Measurements from ENCODE around the gene PHF21B.
"Not testable (repeated sequence)": the region's sequence is repeated elsewhere in the genome, so short reads cannot be mapped to it uniquely, and the experiment has no call there.

PHF21B gene

DNA sequence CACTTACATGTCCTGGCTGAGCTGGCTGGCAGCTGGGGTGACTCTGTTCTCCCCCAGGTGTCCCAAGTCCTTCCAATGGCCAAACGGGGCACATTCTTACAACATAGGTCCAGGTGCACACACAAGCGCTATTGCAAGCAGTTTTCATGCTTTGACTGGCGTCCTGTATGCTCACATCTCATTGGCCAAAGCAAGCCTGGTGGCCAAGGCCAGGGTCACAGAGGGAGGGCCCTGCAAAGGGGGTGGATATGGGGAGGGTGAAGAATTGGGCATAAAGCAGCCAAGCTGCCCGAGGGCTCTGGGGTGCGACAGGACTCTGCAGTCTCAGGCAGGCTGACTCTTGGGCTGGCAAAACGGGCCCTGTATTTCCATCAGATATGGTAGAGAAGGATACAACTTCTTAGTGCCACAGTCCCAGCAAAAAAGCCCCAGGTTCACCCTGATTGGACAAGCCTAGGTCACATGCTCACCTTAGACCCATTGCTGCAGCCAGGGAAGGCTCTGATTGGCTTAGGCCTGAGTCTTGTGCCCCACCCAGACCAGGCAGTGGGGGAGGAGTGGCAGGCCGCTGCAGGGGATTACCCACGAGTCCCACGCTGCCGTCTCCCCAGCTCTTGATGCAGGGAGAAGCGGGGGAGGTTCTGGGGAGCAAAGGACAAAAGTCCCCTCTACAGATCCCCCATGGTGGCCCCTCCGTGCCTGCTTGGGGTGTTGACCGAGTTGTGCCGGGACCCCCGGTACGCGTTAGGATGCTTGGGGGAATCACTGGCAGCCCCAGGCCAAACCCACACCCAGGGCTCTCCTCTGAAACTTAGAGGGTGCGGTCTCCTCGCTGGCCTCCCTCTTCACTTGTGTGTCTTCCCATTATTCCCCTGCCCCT lies 146.6 kb downstream of the PHF21B start:
- no peak for FAIRE-seq

DNA sequence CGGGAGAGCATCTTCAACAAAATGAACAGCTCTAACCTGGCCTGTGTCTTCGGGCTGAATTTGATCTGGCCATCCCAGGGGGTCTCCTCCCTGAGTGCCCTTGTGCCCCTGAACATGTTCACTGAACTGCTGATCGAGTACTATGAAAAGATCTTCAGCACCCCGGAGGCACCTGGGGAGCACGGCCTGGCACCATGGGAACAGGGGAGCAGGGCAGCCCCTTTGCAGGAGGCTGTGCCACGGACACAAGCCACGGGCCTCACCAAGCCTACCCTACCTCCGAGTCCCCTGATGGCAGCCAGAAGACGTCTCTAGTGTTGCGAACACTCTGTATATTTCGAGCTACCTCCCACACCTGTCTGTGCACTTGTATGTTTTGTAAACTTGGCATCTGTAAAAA lies 147.5 kb downstream of the PHF21B start:
- no peak for FAIRE-seq

DNA sequence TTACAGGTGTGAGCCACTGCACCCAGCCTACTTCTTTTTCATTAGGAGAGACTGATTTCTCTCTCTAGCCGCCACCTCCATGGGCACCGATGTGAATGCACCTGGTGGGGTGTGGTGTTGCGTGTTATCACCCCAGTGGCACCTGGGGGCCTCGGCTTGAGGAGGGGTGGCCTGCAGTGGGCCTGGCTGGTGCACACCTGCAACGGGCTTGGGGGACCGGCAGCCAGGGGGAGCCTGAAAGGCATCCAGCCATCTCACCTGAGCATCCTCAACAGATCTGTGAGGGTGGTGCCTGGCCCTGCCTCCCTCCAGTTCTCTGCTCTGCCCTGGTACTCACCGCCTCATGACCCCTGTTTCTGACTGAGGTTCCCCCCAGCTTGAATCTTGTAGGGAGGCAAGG lies 148.6 kb downstream of the PHF21B start:
- no peak for FAIRE-seq

DNA sequence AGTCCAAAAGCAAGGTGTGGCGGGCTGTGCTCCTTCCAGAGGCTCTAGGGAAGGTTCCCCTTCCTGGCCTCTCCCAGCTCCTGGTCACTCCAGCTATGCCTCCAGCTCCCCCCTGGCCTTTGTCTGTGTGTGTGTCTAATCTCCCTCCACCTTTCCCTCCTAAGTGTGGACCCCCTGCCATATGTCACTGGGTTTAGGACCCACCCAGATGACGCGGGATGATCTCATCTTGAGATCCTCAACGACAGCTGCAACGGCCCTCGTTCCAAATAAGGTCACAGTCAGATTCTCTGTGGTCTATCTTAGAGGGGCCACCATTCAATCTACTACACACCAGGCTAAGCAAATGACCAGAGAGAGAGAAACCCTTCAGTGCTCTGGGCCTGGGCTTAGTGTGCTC lies 149.5 kb downstream of the PHF21B start:
- FAIRE-seq, result no peak

DNA sequence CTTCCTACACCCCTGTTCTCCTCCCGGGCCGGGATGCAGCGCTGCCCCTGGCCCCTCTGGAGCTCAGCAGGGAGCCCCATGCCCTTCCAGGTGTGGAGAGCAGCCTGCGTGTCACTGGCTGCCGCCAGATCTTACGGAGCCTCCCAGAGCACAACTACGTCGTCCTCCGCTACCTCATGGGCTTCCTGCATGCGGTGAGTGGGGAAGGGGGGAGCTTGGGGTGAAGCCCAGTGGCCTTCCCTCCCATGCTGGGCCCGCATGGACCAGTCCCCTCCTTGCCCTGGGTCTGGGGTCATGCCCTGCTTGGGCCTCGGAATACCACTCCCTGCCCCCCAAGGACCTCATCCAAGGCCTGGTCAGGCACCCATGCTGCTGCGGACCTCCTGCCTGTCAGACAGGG lies 150.2 kb downstream of the PHF21B start:
- no peak for FAIRE-seq

DNA sequence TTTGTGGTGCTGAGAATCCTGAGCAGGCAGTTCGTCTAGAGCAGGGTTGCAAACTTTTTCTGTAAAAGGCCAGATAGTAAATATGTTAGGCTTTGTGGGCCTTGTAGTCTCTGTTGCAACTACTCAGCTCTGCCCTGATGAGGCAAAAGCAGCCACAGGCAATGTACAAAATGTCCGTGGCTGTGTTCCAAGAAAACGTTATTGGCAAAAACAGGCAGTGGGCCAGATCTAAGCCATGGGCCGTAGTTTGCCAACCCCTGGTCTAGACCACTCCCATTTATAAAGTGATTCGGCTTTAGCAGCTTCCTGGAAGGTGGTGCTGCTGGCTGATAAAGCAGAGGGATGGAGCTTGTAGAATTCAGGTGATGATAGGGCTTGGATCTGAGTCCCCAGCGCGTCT lies 151.0 kb downstream of the PHF21B start:
- not testable (repeated sequence) for FAIRE-seq

DNA sequence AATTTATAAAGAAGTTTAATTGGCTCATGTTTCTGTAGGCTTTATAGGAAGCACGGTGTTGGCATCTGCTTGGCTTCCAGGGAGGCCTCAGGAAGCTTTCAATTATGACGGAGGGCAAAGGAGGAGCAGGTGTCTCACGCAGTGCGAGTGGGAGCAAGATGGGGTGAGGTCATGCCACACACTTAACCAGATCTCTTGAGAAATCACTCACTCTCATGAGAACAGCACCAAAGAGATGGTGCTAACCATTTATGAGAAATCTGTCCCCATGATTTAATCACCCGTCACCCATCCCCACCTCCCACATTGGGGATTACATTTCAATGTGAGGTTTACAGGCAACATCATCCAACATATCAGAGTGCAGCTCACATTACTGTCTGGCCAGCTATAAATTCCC lies 153.9 kb downstream of the PHF21B start:
- no peak for FAIRE-seq

DNA sequence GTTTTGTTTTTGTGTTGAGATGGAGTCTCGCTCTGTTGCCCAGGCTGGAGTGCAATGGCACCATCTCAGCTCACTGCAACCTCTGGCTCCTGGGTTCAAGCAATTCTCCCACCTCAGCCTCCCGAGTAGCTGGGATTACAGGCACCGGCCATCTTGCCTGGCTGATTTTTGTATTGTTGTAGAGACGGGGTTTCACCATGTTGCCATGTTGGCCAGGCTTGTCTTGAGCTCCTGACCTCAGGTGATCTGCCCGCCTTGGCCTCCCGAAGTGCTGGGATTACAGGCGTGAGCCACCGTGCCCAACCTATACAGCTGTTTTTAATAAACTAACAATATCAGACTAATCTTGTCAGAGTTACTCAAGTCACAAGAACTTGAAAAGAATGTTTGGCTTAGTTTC lies 155.2 kb downstream of the PHF21B start:
- FAIRE-seq, result not testable (repeated sequence)

DNA sequence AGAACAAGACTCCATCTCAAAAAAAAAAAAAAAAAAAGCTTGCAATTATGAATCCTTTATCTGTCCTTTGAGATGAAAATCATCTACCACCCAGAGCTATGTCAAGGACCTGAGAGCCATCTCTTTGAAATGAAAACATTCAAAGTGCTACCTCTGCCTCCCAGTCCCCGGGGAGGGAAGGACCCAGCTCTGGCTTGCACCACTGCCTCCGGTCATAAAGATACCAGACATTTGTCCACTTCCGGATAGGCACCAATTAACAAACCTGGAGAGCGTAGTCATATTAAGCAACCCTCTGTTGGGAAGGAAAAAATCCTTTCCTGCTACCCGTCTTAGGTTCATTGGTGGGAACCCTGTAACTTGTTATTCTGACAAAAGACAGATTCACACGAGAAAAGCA lies 158.9 kb downstream of the PHF21B start:
- no peak for FAIRE-seq

DNA sequence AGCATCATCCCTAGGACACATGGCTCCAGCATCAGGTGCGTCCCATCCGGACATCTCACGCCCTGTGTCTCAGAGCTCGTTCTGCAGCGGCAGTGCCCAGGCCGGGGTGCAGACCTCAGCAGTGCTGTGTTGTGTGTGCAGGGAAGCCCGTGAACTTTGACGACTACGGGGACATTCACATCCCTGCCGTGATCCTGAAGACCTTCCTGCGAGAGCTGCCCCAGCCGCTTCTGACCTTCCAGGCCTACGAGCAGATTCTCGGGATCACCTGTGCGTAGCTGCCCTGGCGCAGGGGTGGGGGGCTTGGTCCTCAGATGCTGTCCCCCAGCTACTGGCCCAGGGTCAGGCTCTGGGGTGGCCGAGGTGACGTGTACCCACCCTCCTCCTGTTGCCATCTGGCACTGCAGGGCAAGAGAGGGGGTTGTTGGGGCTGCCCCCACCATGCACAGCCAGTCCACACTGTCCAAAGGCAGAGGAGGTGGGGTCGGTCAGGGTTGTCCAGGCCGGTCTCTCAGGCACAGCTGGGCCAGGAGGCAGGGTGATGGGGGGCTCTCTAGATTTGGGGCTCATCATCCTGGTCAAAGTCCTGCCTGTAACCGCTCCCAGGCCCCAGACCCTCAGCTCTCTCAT lies 160.9 kb downstream of the PHF21B start:
- FAIRE-seq, result no peak

DNA sequence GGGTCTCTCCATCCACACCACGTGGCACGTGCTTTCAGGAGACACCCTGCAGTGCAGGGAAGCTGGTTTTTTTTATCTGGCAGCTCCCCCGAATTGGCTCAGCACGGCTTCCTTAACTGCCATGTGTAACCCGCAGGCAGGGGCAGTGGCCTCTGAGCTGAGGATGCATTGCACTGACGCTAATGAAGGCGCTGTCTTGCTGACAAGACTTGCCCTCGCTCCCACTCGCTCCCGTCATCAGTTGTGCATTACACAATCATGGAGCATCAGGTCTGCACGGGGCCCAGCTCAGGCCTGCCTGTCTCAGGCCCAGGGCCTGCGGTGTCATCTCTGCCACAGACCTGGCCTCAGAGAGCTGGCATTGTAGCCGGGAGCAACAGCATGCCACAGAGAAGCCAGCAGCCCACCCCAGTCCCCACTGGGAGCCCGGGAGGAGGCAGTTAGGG lies 161.5 kb downstream of the PHF21B start:
- FAIRE-seq, result no peak

DNA sequence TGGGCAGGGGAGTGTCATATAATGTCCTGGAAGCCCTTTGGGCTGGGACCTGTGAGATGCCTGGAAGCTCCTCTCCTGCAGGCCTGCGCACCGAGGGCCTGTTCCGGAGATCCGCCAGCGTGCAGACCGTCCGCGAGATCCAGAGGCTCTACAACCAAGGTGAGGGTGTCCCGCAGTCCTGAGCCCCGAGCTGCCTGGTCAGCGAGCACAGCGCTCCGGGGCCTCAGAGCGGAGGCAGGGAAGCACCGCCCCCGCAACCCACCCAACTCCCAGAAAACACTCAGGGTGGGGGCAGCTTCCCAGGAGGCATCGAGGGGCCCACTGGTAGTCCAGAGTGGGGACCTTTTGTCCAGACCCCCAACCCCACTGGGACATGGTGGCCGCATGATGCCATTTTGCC lies 161.9 kb downstream of the PHF21B start:
- FAIRE-seq, result no peak

DNA sequence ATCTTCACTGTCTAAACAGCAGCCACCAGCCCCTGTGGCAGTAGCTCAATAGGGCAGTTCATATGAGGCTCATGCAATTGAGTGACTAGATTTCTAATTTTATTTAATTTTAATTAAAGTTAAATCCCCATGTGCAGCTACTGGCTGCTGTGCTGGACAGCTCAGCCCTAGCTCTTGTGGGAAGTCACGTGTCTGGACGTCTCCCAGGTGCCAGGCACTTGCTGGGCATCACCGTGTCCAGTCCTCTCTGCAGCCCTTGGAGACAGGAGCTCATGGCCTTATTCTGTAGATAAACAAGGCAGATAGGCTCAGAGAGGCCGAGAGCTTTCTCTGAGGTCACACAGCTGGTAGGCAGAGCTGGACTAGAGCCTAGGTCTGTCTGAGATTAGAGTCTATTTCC lies 162.4 kb downstream of the PHF21B start:
- FAIRE-seq, result no peak

DNA sequence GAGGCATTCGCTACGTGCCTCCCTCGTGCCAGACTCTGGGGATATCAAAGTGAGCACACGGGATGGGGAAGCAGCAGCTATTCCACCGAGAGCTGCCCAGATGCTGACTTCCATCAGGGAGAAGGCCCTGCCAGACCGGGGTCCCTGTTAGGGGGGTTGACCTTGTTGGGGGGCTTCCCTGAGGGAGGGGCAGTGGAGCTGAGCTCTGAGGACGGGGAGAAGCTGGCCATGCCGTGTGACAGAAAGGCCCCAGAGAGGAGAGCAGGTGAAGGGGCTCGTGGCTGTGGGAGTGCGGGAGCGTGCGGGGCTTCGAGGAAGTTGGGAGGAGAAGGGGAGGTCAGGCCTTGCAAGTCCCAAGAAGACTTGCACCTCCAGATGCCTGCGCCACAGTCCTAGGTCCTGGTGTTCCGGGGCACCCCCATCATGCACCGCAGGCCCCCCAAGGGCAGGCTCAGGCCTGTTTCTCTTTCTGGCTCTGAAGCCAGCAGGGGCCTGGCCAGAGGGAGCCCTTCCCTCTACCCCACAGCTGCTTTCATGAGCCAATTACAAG lies 163.0 kb downstream of the PHF21B start:
- no peak for FAIRE-seq

DNA sequence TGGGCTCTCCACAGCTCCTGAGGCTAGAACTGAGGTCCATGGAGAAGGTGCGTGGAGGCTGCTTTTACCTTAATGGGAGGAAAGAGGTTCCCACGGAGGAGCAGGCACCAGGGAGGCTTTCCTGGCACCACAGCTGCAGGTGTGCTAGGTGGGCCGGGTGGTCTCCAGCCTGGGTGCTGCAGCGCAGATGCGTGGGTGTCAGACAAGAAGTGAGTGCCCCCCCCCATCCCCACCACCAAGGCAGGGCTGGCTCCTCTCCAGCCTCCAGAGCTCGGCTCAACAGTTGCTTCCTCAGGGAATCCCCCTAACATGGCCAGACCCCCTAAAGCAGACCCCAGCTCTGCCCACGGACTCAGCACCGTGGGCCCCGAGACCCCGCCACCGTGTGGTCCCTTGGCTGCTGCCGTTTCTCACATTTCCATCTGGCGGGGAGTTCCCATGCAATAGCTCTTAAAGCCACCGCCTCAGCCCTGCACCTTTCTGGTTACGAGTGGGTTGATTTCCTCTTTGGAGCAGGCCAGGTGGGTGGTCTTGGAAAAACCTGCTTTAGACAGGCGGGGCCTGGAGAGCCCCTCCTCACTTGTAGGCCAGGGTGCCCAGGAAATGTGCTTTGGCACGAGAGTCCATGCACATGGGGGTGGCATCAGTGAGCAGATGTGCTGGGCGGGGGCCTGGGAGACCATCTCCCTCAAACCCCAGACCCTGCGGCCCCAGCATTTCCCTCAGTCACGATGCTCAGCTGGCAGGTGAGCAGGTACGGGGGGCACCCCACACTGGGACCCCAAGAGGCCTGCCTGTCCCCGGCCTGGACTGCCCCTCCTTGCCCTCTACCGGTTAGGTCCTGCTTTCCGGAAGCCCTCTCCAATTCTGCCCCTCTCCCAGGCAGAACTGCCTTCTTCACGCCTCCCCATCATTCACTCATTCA lies 163.7 kb downstream of the PHF21B start:
- FAIRE-seq, result no peak

DNA sequence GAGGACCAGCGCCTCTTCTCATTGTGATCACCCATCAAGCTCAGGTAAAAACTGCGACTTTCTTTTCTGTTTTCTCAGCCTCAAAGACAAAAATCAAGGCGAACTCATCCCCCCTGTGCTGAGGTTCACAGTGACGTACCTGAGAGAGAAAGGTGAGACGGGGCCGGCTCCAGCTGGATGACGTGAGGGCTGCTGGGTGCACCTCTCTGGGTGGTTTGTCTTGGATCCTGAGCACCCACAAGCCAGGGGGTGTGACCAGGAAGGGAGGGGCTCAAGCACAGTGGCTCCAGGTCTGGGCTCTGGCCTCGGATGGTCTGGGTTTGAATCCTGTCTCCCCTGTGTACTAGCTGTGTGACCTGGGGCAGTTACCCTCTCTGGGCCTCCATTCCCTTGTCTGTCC lies 164.6 kb downstream of the PHF21B start:
- FAIRE-seq, result no peak

DNA sequence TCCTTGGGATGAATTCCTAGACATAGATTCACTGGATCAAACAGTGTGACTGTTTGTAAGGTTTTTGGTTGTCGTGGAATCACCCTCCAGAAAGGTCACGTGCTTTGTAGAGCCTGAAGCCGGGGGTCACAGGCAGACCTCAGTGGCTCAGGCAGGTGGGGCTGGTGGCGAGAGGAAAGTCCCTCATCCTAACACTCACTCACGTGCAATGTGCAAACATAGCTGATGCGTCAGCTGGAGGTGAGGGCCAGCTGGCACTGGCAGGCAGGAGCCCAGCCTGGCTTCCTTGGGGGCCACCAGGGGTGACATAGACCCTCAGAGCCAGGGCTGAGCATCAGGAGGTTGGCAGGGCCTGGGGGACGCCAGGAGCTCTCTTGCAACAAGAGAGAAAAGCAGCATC lies 167.4 kb downstream of the PHF21B start:
- FAIRE-seq, result no peak

DNA sequence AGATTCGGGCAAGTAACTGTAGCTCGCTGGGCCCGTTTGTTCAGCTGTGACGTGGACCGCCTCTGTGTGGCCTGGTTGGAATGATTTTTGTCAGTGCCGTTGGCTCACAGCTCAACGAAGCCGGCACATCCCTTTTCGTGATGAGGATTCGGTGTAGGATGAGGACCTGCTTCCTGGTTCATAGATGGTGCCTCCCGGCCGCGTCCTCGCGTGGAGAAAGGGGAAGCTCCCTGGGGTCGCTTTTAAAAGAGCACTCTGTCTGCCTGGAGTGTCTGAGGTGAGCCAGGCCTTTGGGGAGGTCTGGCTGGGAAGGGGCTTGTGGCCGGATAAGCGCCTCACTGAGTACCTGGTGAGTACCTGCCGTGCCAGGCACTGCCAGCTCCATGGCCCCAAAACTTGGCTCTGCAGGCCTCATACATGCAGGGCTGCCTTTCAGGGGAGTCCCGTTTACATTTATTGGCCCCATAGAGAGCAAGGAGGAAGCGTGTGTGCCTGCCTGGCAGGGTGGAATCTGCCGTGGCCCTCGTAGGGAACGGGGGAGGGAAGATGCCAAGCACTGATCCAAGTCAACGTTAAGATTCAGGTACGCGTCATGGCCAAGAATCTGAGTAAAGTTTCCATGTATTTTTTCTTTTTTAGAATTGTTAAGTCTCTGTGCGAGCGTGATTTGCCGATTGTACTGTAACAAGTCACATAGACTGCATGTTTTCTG lies 169.0 kb downstream of the PHF21B start:
- no peak for FAIRE-seq

DNA sequence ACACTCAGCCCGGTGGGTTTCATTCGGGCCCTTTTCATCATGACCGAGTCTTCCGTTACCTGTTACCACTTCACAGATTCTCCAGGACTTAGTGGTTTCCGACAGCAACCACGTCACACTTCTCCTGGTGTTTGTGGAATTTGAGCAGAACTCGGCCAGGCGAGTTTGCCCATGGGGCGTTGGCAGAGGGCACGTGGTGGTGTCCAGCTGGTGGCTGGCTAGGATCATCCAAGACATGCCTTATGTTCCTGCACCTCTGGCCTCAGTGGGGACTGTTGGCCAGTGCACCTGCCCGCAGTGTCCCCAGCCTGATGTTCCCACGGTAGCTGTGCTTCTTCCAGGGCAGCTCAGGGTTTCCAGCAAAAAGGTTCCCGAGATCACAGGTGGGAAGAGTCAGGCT lies 170.1 kb downstream of the PHF21B start:
- no peak for FAIRE-seq

DNA sequence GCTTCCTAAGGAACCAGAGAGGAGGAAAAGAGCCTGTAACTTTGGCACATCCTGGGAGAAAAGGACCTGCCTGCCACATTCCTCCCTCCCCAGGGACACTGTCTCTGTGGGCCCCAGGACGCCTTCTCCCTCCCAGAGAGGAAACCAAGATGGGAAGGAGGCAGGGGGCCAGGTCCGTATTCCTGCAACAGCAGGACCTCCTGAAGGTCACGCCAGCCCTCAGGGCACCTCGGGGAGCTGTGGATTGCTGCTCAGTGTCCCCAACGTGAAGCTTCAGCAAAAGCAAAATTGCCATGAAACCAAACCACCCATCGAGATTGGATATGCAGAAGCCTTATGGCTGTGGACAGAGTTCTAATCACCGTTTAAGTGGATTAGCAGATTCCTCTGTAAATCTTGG lies 170.7 kb downstream of the PHF21B start:
- no peak for FAIRE-seq

DNA sequence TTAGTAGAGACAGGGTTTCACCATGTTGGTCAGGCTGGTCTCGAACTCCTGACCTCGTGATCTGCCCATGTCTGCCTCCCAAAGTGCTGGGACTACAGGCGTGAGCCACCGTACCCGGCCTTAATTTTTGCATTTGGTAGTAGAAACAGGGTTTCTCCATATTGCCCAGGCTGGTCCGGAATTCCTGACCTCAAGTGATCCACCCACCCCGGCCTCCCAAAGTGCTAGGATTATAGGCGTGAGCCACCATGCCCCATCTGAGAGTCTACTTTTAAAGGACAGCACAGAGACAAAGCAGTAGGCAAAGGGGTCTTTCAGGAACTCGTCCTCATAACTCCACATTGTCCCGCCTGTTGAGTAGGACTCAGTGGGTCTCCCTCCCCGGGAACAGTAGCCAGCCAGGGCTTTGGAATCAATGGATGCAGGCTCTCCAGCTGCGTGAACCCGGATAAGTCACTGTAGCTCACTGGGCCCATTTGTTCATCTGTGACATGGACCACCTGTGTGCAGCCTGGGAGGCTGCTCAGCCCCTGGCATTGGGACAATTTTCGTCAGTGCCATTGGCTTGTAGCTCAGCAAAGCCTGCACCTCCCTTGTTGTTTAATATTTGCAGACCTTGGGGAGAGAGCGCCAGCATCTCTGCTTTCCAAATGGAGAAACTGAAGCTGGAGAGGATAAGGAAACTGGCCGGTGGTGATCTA lies 171.3 kb downstream of the PHF21B start:
- FAIRE-seq, result no peak

DNA sequence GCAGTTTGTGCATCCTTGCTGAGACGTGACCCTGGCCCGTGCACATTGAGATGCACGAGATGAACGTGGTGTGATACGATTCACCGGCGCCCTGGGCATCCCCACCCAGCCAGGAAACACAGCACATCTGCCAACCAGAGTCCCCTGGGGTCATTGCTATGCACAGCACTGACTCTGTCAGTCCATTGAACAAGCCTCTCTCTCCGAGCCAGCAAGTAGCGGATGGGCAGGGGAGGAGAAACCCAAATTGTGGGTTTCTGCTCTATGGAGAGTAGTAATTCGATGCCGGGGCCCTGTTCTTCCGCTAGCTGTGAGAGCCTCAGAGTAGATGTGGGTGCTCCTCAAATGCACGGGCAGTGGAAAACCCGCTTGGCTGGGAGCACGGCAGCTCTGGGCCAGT lies 172.3 kb downstream of the PHF21B start:
- FAIRE-seq, result no peak
